Bronchial epithelial cell (primary cell): ENCODE results near the gene BIRC6. TPM values are rescaled to one million over a fixed set of nuclear protein-coding genes. Genes with fewer than 3 reads are reported as not detected.

Experiments used
- DNase-seq: peaks from one replicate; pipeline ENCODE4 v3.0.0-alpha.2; 2010; ENCODE audit warnings: low read depth
- FAIRE-seq: peaks from 2 replicates; lab custom pipeline; 2011; peaks lifted over from hg19 to GRCh38; lab: Jason Lieb, UNC
- H3K27me3 ChIP-seq: 2 replicates; pipeline ENCODE4 v1.5.1; 2011; ENCODE audit warnings: low read length; ENCODE audit not compliant: control insufficient read depth, insufficient read depth
- H3K36me3 ChIP-seq: 2 replicates; pipeline ENCODE4 v1.5.1; 2011; ENCODE audit warnings: low read length; ENCODE audit not compliant: control insufficient read depth, insufficient read depth
- H3K4me3 ChIP-seq: 2 replicates; pipeline ENCODE4 v1.5.1; 2011; ENCODE audit warnings: mild to moderate bottlenecking, low read depth, low read length, control low read depth
- CTCF ChIP-seq: IDR thresholded peaks from 2 replicates; pipeline ENCODE4 v1.5.1; 2011; ENCODE audit warnings: mild to moderate bottlenecking, moderate library complexity, low read length, control low read depth, inconsistent platforms; ENCODE audit not compliant: insufficient read depth, severe bottlenecking
- total RNA-seq: library from RNA; depleted of rRNA; stranded (reverse); fragments of >200 nt; gene quantifications from 2 replicates; pipeline ENCODE4 v1.2.1, GENCODE V29; 2014

Gene BIRC6
- total RNA-seq, 1 donor from 2014 or later = 119 TPM

DNA sequence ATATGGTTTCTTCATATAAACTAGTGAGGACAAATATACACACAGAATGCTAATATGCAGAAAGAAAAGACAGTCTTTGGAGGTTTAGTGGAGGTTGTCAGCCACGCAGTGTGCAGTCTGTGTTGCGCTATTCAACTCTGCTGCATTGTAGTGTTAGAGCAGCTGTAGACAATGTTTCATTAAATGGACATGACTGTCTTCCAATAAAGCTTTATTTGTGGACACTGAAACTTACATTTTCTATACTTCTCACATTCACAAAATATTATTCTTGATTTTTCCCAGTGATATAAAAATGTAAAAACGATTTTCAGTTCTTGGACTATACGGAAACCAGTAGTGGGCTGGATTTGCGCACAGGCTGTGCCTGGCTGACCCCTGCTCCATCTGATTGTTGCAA is 284.4 kb downstream of the BIRC6 start:
- Histone ChIP-seq H3K4me3 (no peak overlapping the region), H3K27me3 (no peaks in the 10 kb centered on the region), H3K36me3 (peaks cover 6% of the 10 kb centered on the region)
- FAIRE-seq (no peak), DNase-seq (no peak)
- no peak for TF ChIP-seq CTCF

- peaks cover 2% of the 10 kb centered on the region for H3K36me3 ChIP-seq
These were observed 290.4 kb downstream of the BIRC6 start for GRCh38 chr2:32647180-32647651.

DNA sequence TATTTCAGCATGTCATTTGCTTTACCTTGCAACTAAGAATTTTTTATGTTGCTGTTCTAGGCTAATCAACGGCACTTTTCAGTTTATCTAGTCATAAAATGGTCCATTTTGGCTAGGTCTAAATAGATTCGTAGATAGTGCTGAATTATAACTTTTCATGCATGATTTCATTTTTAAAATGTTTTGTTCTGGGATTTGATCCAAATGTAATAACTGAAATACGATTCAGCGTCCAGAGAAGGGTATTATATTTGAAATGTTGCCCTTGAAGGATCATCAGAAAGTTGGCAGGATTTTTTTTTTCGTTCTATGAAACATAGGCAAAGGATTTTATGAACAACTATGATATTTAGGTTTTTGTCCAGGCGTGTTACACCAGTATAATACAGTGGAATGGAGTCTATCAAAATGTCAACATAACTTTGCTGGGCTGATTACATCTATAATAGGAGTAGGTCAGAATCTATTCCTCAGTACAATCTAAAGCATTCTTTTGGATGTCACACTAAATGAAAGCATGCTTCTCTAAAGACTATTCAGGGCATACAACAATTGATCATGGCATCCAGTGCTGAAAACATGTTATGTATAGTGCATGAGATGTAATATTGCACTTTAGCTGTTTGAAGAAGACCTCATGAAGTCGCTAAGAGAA is 295.9 kb downstream of the BIRC6 start:
- no peak for TF ChIP-seq CTCF
- no peaks in the 10 kb centered on the region for H3K27me3 ChIP-seq
- no peak for FAIRE-seq

More at GRCh38 chr2:32647180-32647651, 290.4 kb downstream of the BIRC6 start:
- Histone ChIP-seq H3K4me3 (no peak overlapping the region), H3K27me3 (no peaks in the 10 kb centered on the region)
- no peak for TF ChIP-seq CTCF
- DNase-seq (peak; percentile 7), FAIRE-seq (no peak)

GRCh38 chr2:32656069-32656468 is 299.2 kb downstream of the BIRC6 start:
- Histone ChIP-seq H3K27me3 (no peaks in the 10 kb centered on the region), H3K4me3 (no peak overlapping the region), H3K36me3 (peaks cover 2% of the 10 kb centered on the region)
- no peak for DNase-seq
- TF ChIP-seq CTCF = no peak
- FAIRE-seq = no peak

More for the DNA sequence above, 295.9 kb downstream of the BIRC6 start:
- DNase-seq = no peak
- peaks cover 2% of the 10 kb centered on the region for H3K36me3 ChIP-seq
- no peak overlapping the region for H3K4me3 ChIP-seq

- no peak overlapping the region for H3K4me3 ChIP-seq
- H3K36me3 ChIP-seq = no peaks in the 10 kb centered on the region
- DNase-seq (no peak), FAIRE-seq (no peak)
- TF ChIP-seq CTCF = no peak
- H3K27me3 ChIP-seq = no peaks in the 10 kb centered on the region
These were observed 307.0 kb downstream of the BIRC6 start for GRCh38 chr2:32663864-32664263.

DNA sequence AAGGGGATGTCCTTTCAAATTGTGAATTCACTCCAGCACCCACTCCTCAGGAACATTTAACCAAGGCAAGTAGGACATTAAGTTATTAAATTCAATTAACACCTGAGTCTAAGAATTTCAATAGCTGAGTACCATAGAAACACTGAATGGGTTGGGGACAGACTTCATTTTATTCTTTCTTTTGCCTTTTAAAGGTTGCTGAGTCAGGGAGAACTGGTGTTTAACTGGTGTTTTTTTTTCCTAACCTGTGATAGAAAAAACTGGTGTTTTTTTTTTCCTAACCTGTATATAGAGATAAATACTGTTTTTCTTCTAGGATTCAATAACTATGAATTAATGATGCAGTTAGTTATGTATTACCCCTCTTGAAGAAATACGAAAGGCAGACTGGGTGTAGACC is 309.9 kb downstream of the BIRC6 start:
- FAIRE-seq (no peak), DNase-seq (no peak)
- no peaks in the 10 kb centered on the region for H3K36me3 ChIP-seq
- no peaks in the 10 kb centered on the region for H3K27me3 ChIP-seq
- TF ChIP-seq CTCF = no peak
- H3K4me3 ChIP-seq = no peak overlapping the region
